Adipocyte (in vitro differentiated cells): ENCODE results near the gene IGFALS.

ENCODE experiments used
- DNase-seq: peaks from one replicate; pipeline ENCODE4 v3.0.0-alpha.2; 2015; ENCODE audit warnings: low read depth
- H3K27me3 ChIP-seq: replicated peaks from 2 replicates; pipeline ENCODE4 v1.7.0; 2013; ENCODE audit warnings: mild to moderate bottlenecking, low read length, moderate library complexity; ENCODE audit not compliant: control insufficient read depth, insufficient read depth
- H3K36me3 ChIP-seq: 2 replicates; pipeline ENCODE4 v1.7.0; 2013; ENCODE audit warnings: low read length, mild to moderate bottlenecking, moderate library complexity; ENCODE audit not compliant: control insufficient read depth, insufficient read depth, severe bottlenecking
- H3K4me1 ChIP-seq: 2 replicates; pipeline ENCODE4 v1.7.0; 2013; ENCODE audit warnings: mild to moderate bottlenecking, low read length, moderate library complexity; ENCODE audit not compliant: control insufficient read depth, insufficient read depth
- H3K4me3 ChIP-seq: 2 replicates; pipeline ENCODE4 v1.7.0; 2013; ENCODE audit warnings: mild to moderate bottlenecking, low read length, moderate library complexity
- H3K9ac ChIP-seq: 2 replicates; pipeline ENCODE4 v1.7.0; 2013; ENCODE audit warnings: mild to moderate bottlenecking, low read length, moderate library complexity
- H3K9me3 ChIP-seq: 2 replicates; pipeline ENCODE4 v1.7.0; 2013; ENCODE audit warnings: mild to moderate bottlenecking, low read length, moderate library complexity; ENCODE audit not compliant: control insufficient read depth

IGFALS gene

GRCh38 chr16:1743376-1744337 is 49.8 kb downstream of the IGFALS start:
- H3K9ac ChIP-seq: no peak overlapping the region
- peaks cover 53% of the 10 kb centered on the region for H3K36me3 ChIP-seq
- no peaks in the 10 kb centered on the region for H3K4me1 ChIP-seq
- no peak overlapping the region for H3K4me3 ChIP-seq
- H3K9me3 ChIP-seq: no peaks in the 10 kb centered on the region
- DNase-seq: no peak
- H3K27me3 ChIP-seq: no peaks in the 10 kb centered on the region

DNA sequence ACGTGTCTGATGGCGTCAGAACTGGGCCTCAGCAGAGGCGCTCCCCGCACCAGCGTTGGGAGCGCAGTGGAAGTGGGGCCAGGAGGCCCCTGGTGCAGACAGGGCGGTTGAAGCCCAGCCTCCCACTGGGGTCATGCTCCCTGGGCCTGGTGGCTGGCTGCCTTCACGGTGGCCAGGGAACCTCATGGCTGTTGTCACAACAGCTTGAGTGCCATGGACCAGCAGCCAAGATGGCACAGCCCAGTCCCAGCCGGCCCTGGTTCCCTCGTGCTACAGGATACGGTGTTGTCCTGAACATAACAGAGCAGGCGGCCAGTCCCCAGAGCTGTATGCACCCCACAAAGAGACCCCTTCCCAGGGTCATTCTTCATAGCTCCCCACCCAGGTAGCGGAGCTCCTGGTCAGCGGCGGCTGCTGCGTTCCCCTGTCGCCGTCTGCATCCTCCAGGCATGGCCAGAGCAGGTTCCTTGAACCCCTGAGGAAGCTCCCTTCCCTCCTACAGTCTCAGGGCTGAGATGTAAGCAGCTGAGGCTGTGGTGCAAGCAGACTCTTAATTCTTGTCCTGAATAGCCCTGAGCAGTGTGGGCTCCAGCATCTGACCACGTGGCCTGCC is 51.8 kb downstream of the IGFALS start:
- Histone ChIP-seq H3K4me3 (no peak overlapping the region), H3K4me1 (no peaks in the 10 kb centered on the region), H3K27me3 (no peaks in the 10 kb centered on the region), H3K36me3 (peaks cover 34% of the 10 kb centered on the region), H3K9ac (no peak overlapping the region), H3K9me3 (no peaks in the 10 kb centered on the region)
- no peak for DNase-seq

GRCh38 chr16:1740781-1741490 is 52.6 kb downstream of the IGFALS start:
- peaks cover 31% of the 10 kb centered on the region for H3K36me3 ChIP-seq
- no peak overlapping the region for H3K9ac ChIP-seq
- no peaks in the 10 kb centered on the region for H3K27me3 ChIP-seq
- H3K9me3 ChIP-seq: no peaks in the 10 kb centered on the region
- H3K4me1 ChIP-seq: no peaks in the 10 kb centered on the region
- no peak overlapping the region for H3K4me3 ChIP-seq
- no peak for DNase-seq
